HEK293T (cell line): Measurements from ENCODE around the gene MYD88.

Experiments
- CTCF ChIA-PET: fragments of 350-600 bp; formaldehyde crosslinking; extraction: SDS; loops from one replicate; lab custom pipeline; 2021; ENCODE audit warnings: antibody characterized with exemption, inconsistent platforms; lab: Yijun Ruan, JAX
- POLR2A ChIA-PET: fragments of 350-600 bp; formaldehyde crosslinking; extraction: SDS; loops from one replicate; lab custom pipeline; 2020; ENCODE audit warnings: antibody characterized with exemption, inconsistent platforms; lab: Yijun Ruan, JAX
- DNase-seq: peaks from one replicate; pipeline ENCODE4 v3.0.0; 2012; ENCODE audit warnings: mixed read lengths; ENCODE audit errors: extremely low spot score
- ARNT ChIP-seq: fragments of 450-650 bp; IDR thresholded peaks from 2 replicates; pipeline ENCODE4 v1.6.1; 2017; ENCODE audit warnings: mild to moderate bottlenecking
- BHLHE40 ChIP-seq: fragments of 450-650 bp; IDR thresholded peaks from 2 replicates; pipeline ENCODE4 v1.6.1; 2016; ENCODE audit warnings: mild to moderate bottlenecking, moderate library complexity, borderline replicate concordance
- CTBP1 ChIP-seq: fragments of 450-650 bp; IDR thresholded peaks from 2 replicates; pipeline ENCODE4 v1.6.1; 2016; ENCODE audit warnings: borderline replicate concordance
- ELF4 ChIP-seq: fragments of 450-650 bp; IDR thresholded peaks from 2 replicates; pipeline ENCODE4 v1.6.1; 2017; ENCODE audit warnings: antibody characterized with exemption
- FOXA1 ChIP-seq: fragments of 450-650 bp; IDR thresholded peaks from 2 replicates; pipeline ENCODE4 v1.6.1; 2016; ENCODE audit warnings: mild to moderate bottlenecking
- FOXK2 ChIP-seq: fragments of 450-650 bp; IDR thresholded peaks from 2 replicates; pipeline ENCODE4 v1.6.1; 2016; ENCODE audit warnings: mild to moderate bottlenecking
- FOXM1 ChIP-seq: fragments of 450-650 bp; IDR thresholded peaks from 2 replicates; pipeline ENCODE4 v1.6.1; 2017; ENCODE audit warnings: mild to moderate bottlenecking, borderline replicate concordance
- HDGF ChIP-seq: fragments of 450-650 bp; IDR thresholded peaks from 2 replicates; pipeline ENCODE4 v1.6.1; 2017; ENCODE audit warnings: antibody characterized with exemption, borderline replicate concordance
- L3MBTL2 ChIP-seq: fragments of 450-650 bp; conservative IDR thresholded peaks from 2 replicates; pipeline ENCODE4 v1.6.1; 2016; ENCODE audit warnings: mild to moderate bottlenecking
- LEF1 ChIP-seq: fragments of 450-650 bp; IDR thresholded peaks from 2 replicates; pipeline ENCODE4 v1.6.1; 2017; ENCODE audit warnings: mild to moderate bottlenecking, borderline replicate concordance
- NFRKB ChIP-seq: fragments of 450-650 bp; IDR thresholded peaks from 2 replicates; pipeline ENCODE4 v1.6.1; 2016; ENCODE audit warnings: mild to moderate bottlenecking, moderate library complexity
- PKNOX1 ChIP-seq: fragments of 450-650 bp; IDR thresholded peaks from 2 replicates; pipeline ENCODE4 v1.6.1; 2016
- SP1 ChIP-seq: fragments of 450-650 bp; IDR thresholded peaks from 2 replicates; pipeline ENCODE4 v1.6.1; 2017
- SUZ12 ChIP-seq: fragments of 450-650 bp; IDR thresholded peaks from 2 replicates; pipeline ENCODE4 v1.6.1; 2016; ENCODE audit warnings: mild to moderate bottlenecking
- TARDBP ChIP-seq: fragments of 450-650 bp; IDR thresholded peaks from 2 replicates; pipeline ENCODE4 v1.6.1; 2016
- ZNF384 ChIP-seq: fragments of 450-650 bp; IDR thresholded peaks from 2 replicates; pipeline ENCODE4 v1.6.1; 2016

Gene MYD88

GRCh38 chr3:38116471-38117162 is 21.8 kb upstream of the MYD88 start:
- TF ChIP-seq NFRKB (no peak), LEF1 (no peak), SUZ12 (no peak), ELF4 (no peak), PKNOX1 (no peak), FOXK2 (no peak), FOXA1 (no peak), SP1 (no peak), TARDBP (no peak), CTBP1 (no peak), HDGF (no peak), BHLHE40 (no peak)
- POLR2A ChIA-PET, result interaction anchor here (1.4 kb wide), 1 partner anchor 21 kb away, joined by 3 read pairs; the partner anchor contains the start of gene ACAA1
- DNase-seq, result no peak
- CTCF ChIA-PET, result interaction anchor here (1.3 kb wide), 1 partner anchor 182 kb away, joined by 4 read pairs; no protein-coding TSS in a partner anchor

DNA sequence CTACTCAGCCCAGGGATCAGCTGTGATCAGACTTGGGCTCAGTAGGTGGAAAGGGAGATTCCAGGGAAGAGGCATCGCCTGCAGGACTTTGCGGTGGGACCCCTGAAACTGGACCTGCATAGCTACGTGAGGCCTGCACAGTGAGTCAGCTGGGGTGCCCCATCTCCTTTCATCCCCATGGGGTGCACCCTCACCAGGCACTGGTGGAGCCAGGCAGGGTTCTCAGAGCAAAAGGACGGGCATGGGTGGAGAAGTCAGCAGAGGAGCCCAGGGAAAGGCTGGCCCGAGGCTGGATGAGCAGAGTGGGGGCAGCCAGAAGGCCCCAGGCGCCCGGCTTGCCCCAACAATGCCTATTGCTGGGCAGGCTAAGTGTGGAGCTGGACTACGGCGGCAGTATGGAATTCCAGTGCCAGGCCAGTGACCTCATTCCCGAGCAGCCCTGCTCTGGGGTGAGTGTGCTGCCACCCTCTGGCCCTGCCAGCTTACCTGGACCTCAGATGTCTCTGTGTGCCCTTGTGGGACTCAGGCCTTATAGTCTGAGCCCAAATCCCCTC is 21.2 kb upstream of the MYD88 start:
- ChIA-PET CTCF (interaction anchor here (1.3 kb wide), 1 partner anchor 181 kb away, joined by 4 read pairs; no protein-coding TSS in a partner anchor), POLR2A (interaction anchor here (1.4 kb wide), 1 partner anchor 20 kb away, joined by 3 read pairs; the partner anchor contains the start of gene ACAA1)
- no peak for TF ChIP-seq FOXK2
- TF ChIP-seq ZNF384, result no peak
- TF ChIP-seq CTBP1, result no peak
- TF ChIP-seq SUZ12, result no peak
- no peak for TF ChIP-seq FOXM1
- TF ChIP-seq TARDBP, result no peak
- no peak for TF ChIP-seq LEF1
- no peak for TF ChIP-seq BHLHE40
- TF ChIP-seq HDGF, result no peak
- TF ChIP-seq ELF4, result no peak
- no peak for TF ChIP-seq SP1
- no peak for DNase-seq

- POLR2A ChIA-PET, result interaction anchor here (1.4 kb wide), 1 partner anchor 19 kb away, joined by 3 read pairs; the partner anchor contains the start of gene ACAA1
- DNase-seq, result peak; percentile 77
- TF ChIP-seq CTBP1, result no peak
- TF ChIP-seq L3MBTL2, result peak; percentile 51; the same call in 1 of the 2 replicates
- TF ChIP-seq FOXA1, result no peak
Observed at GRCh38 chr3:38117748-38118420, 20.6 kb upstream of the MYD88 start.

GRCh38 chr3:38118421-38119247 is 19.8 kb upstream of the MYD88 start:
- POLR2A ChIA-PET, result interaction anchor here (2.0 kb wide), 1 partner anchor 47 kb away, joined by 7 read pairs; the partner anchor contains the start of gene OXSR1
- no peak for DNase-seq
- CTCF ChIA-PET, result interaction anchor here (0.7 to 1.3 kb wide), 2 partner anchors 180 to 308 kb away, joined by 3 read pairs; no protein-coding TSS in a partner anchor
- TF ChIP-seq FOXA1, result no peak
- no peak for TF ChIP-seq ARNT
- TF ChIP-seq FOXK2, result no peak
- no peak for TF ChIP-seq SP1
- TF ChIP-seq HDGF, result no peak
- TF ChIP-seq CTBP1, result no peak
- TF ChIP-seq L3MBTL2, result no peak
- no peak for TF ChIP-seq PKNOX1
- no peak for TF ChIP-seq ELF4
- no peak for TF ChIP-seq LEF1
- no peak for TF ChIP-seq NFRKB
- TF ChIP-seq ZNF384, result no peak
- no peak for TF ChIP-seq SUZ12
- no peak for TF ChIP-seq FOXM1
- TF ChIP-seq TARDBP, result no peak
- no peak for TF ChIP-seq BHLHE40

More at GRCh38 chr3:38117748-38118420, 20.6 kb upstream of the MYD88 start:
- CTCF ChIA-PET, result interaction anchor here (1.3 kb wide), 1 partner anchor 309 kb away, joined by 3 read pairs; no protein-coding TSS in a partner anchor

DNA sequence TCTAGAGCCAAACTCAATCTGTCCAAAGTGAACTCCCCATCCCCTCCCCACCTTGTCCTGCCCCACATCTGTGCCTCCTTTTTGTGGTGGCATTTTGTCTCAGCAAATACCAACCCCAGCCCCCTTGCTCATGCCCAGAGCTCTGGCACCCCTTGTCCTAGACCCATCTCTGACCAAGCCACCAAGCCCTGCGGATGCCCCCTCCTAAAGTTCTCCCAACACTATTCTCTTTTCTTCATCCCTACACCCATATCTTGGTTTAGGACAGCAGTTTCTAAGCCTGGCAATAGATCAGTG is 19.3 kb upstream of the MYD88 start:
- DNase-seq, result no peak
- TF ChIP-seq FOXK2 (no peak), ELF4 (no peak), FOXM1 (no peak), FOXA1 (no peak), CTBP1 (no peak), ZNF384 (no peak), SP1 (no peak), ARNT (no peak), HDGF (no peak), PKNOX1 (no peak), SUZ12 (no peak), NFRKB (no peak), L3MBTL2 (no peak)
- POLR2A ChIA-PET, result interaction anchor here (1.5 to 2.0 kb wide), 2 partner anchors 18 to 46 kb away, joined by 5 to 7 read pairs; partner anchors contain the start of genes ACAA1 and OXSR1
- CTCF ChIA-PET, result interaction anchor here (0.7 to 1.3 kb wide), 2 partner anchors 179 to 308 kb away, joined by 3 read pairs; no protein-coding TSS in a partner anchor
